Measurements from ENCODE around the gene CBX2. TPM values are rescaled to one million over a fixed set of nuclear protein-coding genes. Genes with fewer than 3 reads are reported as not detected.

Gene CBX2
- total and polyA plus RNA-seq, 12 donors: 0.06 to 3.4 (median 0.82) TPM

GRCh38 chr17:79792984-79793923, 15.3 kb downstream of the CBX2 start:
- no peak for TF ChIP-seq CTCF (IDR thresholded peaks at IDR 0.05)
- H3K4me1 ChIP-seq (replicated peaks in 1 of 2): peaks cover 6 to 21% of the 10 kb centered on the region in 2 donors
- peak overlapping the region in 1 of 4 donors; percentile 21 for H3K4me3 ChIP-seq
- no peaks in the 10 kb centered on the region for H3K36me3 ChIP-seq (replicated peaks in 1 of 2)
- no peaks in the 10 kb centered on the region for H3K9me3 ChIP-seq (replicated peaks in 1 of 3)
- intact Hi-C loops (cut with DNase I): loop anchor here (5.0 kb wide), 2 partner anchors 124 to 199 kb away; no protein-coding TSS in a partner anchor
- 54 to 75% (median 63%) methylated on average over 40 to 63 of the region's 63 CpGs for WGBS, 4 donors
- no peak for DNase-seq
- H3K27ac ChIP-seq: no peak overlapping the region
- peaks cover 58% of the 10 kb centered on the region for H3K27me3 ChIP-seq

- DNase-seq: no peak
- 82 to 85% (median 85%) methylated on average over 3 of the region's 3 CpGs for WGBS, 4 donors
- TF ChIP-seq CTCF (IDR thresholded peaks at IDR 0.05) (no peak), POLR2A (IDR thresholded peaks at IDR 0.05) (no peak)
- H3K4me3 ChIP-seq: no peak overlapping the region
- H3K9me3 ChIP-seq (replicated peaks in 1 of 3): no peaks in the 10 kb centered on the region
- peaks cover 12 to 27% of the 10 kb centered on the region in 2 donors for H3K4me1 ChIP-seq (replicated peaks in 1 of 2)
- peaks cover 59% of the 10 kb centered on the region for H3K27me3 ChIP-seq
- no peaks in the 10 kb centered on the region for H3K36me3 ChIP-seq (replicated peaks in 1 of 2)
- intact Hi-C loops (cut with DNase I): loop anchor here (5.0 kb wide), 2 partner anchors 123 to 198 kb away; no protein-coding TSS in a partner anchor
- no peak overlapping the region for H3K27ac ChIP-seq
Observed at GRCh38 chr17:79793924-79794304, 16.0 kb downstream of the CBX2 start.

GRCh38 chr17:79794659-79795511, 16.9 kb downstream of the CBX2 start:
- Histone ChIP-seq H3K4me1 (replicated peaks in 1 of 2) (peaks cover 13 to 30% of the 10 kb centered on the region in 2 donors), H3K27ac (no peak overlapping the region), H3K36me3 (replicated peaks in 1 of 2) (no peaks in the 10 kb centered on the region), H3K9me3 (replicated peaks in 1 of 3) (no peaks in the 10 kb centered on the region), H3K27me3 (peaks cover 59% of the 10 kb centered on the region), H3K4me3 (no peak overlapping the region)
- no peak for DNase-seq
- no peak for TF ChIP-seq POLR2A (IDR thresholded peaks at IDR 0.05)
- TF ChIP-seq CTCF (IDR thresholded peaks at IDR 0.05): no peak
- intact Hi-C loops (cut with DNase I): loop anchor here (5.0 kb wide), 2 partner anchors 122 to 197 kb away; no protein-coding TSS in a partner anchor
- WGBS, 4 donors: 91 to 96% (median 92%) methylated on average over 29 to 47 of the region's 47 CpGs
